Measurements from ENCODE around the gene TBC1D20. TPM values are rescaled to one million over a fixed set of nuclear protein-coding genes. Genes with fewer than 3 reads are reported as not detected.

TBC1D20 gene
- total RNA-seq, 1 experiment from 2014 or later: 24.2 TPM

DNA sequence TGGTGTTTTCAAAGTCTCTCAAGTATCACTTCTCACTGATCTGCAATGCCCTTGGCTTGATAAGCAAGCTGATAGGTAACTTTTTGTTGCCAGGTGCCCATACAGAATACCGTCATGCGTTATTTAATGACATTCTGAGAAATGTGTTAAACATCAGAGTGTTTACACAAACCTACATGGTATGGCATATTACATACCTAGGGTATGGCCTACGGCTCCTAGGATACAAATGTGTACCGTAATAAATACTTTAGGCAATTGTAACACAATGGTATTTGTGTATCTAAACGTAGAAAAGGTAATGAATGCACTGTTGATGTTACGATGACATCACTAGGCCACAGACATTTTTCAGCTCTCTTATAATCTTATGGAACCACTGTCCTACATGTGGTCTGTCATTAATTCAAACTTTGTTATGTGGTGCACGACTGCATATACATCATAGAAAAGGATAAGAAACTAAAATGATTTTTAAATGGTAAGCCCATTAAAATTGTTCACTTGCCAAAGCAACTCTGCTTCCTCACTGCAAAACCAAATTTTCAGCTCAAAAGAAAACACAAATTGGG lies 45.5 kb upstream of the TBC1D20 start:
- intact Hi-C loops (cut with micrococcal nuclease): no loop called here
- ATAC-seq (no peak), DNase-seq (no peak)
- Histone ChIP-seq H3K27ac (ENCODE audit: low read length) (no peak overlapping the region), H3K4me1 (ENCODE audit: insufficient read depth, low read length) (peaks cover 9% of the 10 kb centered on the region), H3K4me3 (ENCODE audit: low read length) (no peak overlapping the region), H3K79me2 (ENCODE audit: low read length) (peaks cover 69% of the 10 kb centered on the region), H3K4me2 (ENCODE audit: low read length) (no peak overlapping the region), H3K36me3 (ENCODE audit: low read depth, low read length) (peaks cover 49% of the 10 kb centered on the region), H3F3A (ENCODE audit: low read length, unreplicated experiment) (no peaks in the 10 kb centered on the region), H4K20me1 (ENCODE audit: low read length) (peaks cover 56% of the 10 kb centered on the region), H3K9me2 (replicated peaks; ENCODE audit: low read length) (no peaks in the 10 kb centered on the region), H3K9me3 (ENCODE audit: low read length) (no peaks in the 10 kb centered on the region), H3K27me3 (ENCODE audit: low read length) (no peaks in the 10 kb centered on the region), H3K9ac (ENCODE audit: low read length) (no peak overlapping the region), H2AFZ (ENCODE audit: low read length) (no peak overlapping the region)
- TSS peak; percentile 12 for BruUV-seq (replicated peaks)
- POLR2A ChIA-PET (ENCODE audit: unreplicated experiment): no interaction called here
- CTCF ChIA-PET: no interaction called here
- TF ChIP-seq EZH2phosphoT487 (IDR thresholded peaks at IDR 0.05; ENCODE audit: borderline replicate concordance, low read length): no peak
- TF ChIP-seq, protein P1, sequence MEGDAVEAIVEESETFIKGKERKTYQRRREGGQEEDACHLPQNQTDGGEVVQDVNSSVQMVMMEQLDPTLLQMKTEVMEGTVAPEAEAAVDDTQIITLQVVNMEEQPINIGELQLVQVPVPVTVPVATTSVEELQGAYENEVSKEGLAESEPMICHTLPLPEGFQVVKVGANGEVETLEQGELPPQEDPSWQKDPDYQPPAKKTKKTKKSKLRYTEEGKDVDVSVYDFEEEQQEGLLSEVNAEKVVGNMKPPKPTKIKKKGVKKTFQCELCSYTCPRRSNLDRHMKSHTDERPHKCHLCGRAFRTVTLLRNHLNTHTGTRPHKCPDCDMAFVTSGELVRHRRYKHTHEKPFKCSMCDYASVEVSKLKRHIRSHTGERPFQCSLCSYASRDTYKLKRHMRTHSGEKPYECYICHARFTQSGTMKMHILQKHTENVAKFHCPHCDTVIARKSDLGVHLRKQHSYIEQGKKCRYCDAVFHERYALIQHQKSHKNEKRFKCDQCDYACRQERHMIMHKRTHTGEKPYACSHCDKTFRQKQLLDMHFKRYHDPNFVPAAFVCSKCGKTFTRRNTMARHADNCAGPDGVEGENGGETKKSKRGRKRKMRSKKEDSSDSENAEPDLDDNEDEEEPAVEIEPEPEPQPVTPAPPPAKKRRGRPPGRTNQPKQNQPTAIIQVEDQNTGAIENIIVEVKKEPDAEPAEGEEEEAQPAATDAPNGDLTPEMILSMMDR (conservative IDR thresholded peaks at IDR 0.05; ENCODE audit: low read depth, low read length): no peak
- no peak for TF ChIP-seq EZH2 (IDR thresholded peaks at IDR 0.05; ENCODE audit: low read length, unreplicated experiment)

DNA sequence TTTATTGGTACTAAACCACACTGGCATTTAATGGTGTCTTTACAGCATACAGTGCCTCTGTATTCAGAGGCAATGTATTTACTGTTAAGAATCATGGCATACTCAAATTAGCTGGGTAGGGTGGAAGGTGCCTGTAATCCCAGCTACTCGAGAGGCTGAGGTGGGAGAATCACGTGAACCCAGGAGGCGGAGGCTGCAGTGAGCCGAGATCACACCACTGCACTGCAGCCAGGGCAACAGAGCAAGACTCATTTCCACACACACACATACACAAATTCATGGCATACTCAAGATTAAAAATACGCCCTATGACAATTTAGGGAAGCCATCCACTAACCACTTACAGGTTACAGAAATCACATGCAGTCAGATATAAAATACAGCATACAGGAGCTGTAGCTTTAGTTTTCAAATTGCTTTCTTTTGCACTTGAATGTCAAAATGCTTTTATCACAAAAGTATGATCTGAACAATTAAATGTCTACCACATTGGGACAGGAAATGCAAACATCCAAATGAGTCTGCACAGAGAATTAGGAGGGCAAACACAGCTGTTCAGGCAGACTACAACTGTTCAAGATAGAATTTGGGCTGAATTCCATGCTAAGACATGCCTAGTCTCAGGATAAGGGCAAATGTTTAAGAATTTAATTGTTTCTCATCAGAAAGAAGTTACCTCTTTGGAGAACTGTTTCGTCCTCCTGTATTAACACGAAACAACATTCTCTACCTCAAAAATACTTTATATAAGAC lies 44.8 kb upstream of the TBC1D20 start:
- TF ChIP-seq EZH2 (IDR thresholded peaks at IDR 0.05; ENCODE audit: low read length, unreplicated experiment): no peak
- TF ChIP-seq EZH2phosphoT487 (IDR thresholded peaks at IDR 0.05; ENCODE audit: borderline replicate concordance, low read length): no peak
- TF ChIP-seq, protein P1 (conservative IDR thresholded peaks at IDR 0.05; ENCODE audit: low read depth, low read length): no peak
- no TSS peak for BruUV-seq (replicated peaks)
- POLR2A ChIA-PET (ENCODE audit: unreplicated experiment): no interaction called here

DNA sequence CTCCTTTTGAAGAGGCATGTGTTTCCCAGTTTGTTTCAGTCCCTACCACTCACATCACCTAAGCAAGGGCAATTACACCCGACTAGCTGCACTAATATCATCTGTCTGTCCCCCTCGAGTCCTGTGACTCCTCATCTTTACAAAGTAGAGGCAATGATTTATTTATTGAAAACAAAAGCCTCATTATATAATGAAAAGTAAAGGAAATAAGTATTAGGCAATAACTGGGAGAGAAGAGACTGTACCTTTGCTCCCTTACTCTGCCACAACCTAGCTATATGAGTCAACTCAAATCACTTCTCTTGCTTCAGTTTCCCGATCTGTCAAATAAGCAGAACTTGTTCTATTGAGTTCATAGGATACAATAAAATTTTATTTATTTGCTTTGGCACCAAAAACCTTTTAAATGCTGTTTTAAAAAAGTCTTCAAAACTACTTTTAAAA lies 42.3 kb upstream of the TBC1D20 start:
- H4K20me1 ChIP-seq (ENCODE audit: low read length): peaks cover 38% of the 10 kb centered on the region
- intact Hi-C loops (cut with micrococcal nuclease): no loop called here
- ChIA-PET POLR2A (ENCODE audit: unreplicated experiment) (no interaction called here), CTCF (interaction anchor here (0.7 kb wide), 1 partner anchor 264 kb away, joined by 3 read pairs; the partner anchor contains the start of gene SLC52A3)
- H3F3A ChIP-seq (ENCODE audit: low read length, unreplicated experiment): no peaks in the 10 kb centered on the region
- H3K27ac ChIP-seq (ENCODE audit: low read length): no peak overlapping the region
- no peak overlapping the region for H3K4me3 ChIP-seq (ENCODE audit: low read length)
- H3K36me3 ChIP-seq (ENCODE audit: low read depth, low read length): peaks cover 69% of the 10 kb centered on the region
- no peaks in the 10 kb centered on the region for H3K9me3 ChIP-seq (ENCODE audit: low read length)
- no peak overlapping the region for H3K4me2 ChIP-seq (ENCODE audit: low read length)
- peak; percentile 90 for ATAC-seq
- no peak overlapping the region for H3K9ac ChIP-seq (ENCODE audit: low read length)
- TF ChIP-seq, protein P1 (conservative IDR thresholded peaks at IDR 0.05; ENCODE audit: low read depth, low read length): no peak
- TF ChIP-seq EZH2 (IDR thresholded peaks at IDR 0.05; ENCODE audit: low read length, unreplicated experiment) (no peak), EZH2phosphoT487 (IDR thresholded peaks at IDR 0.05; ENCODE audit: borderline replicate concordance, low read length) (no peak)
- H3K27me3 ChIP-seq (ENCODE audit: low read length): no peaks in the 10 kb centered on the region
- peaks cover 9% of the 10 kb centered on the region for H3K4me1 ChIP-seq (ENCODE audit: insufficient read depth, low read length)
- peaks cover 37% of the 10 kb centered on the region for H3K79me2 ChIP-seq (ENCODE audit: low read length)
- H3K9me2 ChIP-seq (replicated peaks; ENCODE audit: low read length): no peaks in the 10 kb centered on the region
- peak; percentile 44 for DNase-seq
- no TSS peak for BruUV-seq (replicated peaks)
- no peak overlapping the region for H2AFZ ChIP-seq (ENCODE audit: low read length)

More for the DNA sequence above, 44.8 kb upstream of the TBC1D20 start:
- no peak overlapping the region for H2AFZ ChIP-seq (ENCODE audit: low read length)
- peaks cover 9% of the 10 kb centered on the region for H3K4me1 ChIP-seq (ENCODE audit: insufficient read depth, low read length)
- no peaks in the 10 kb centered on the region for H3K9me2 ChIP-seq (replicated peaks; ENCODE audit: low read length)
- no peak overlapping the region for H3K27ac ChIP-seq (ENCODE audit: low read length)
- H4K20me1 ChIP-seq (ENCODE audit: low read length): peaks cover 50% of the 10 kb centered on the region
- intact Hi-C loops (cut with micrococcal nuclease): no loop called here
- peaks cover 62% of the 10 kb centered on the region for H3K79me2 ChIP-seq (ENCODE audit: low read length)
- no peaks in the 10 kb centered on the region for H3K9me3 ChIP-seq (ENCODE audit: low read length)
- no peaks in the 10 kb centered on the region for H3K27me3 ChIP-seq (ENCODE audit: low read length)
- peaks cover 56% of the 10 kb centered on the region for H3K36me3 ChIP-seq (ENCODE audit: low read depth, low read length)
- DNase-seq: no peak
- no peak for ATAC-seq
- CTCF ChIA-PET: no interaction called here
- no peak overlapping the region for H3K9ac ChIP-seq (ENCODE audit: low read length)
- H3K4me3 ChIP-seq (ENCODE audit: low read length): no peak overlapping the region
- H3F3A ChIP-seq (ENCODE audit: low read length, unreplicated experiment): no peaks in the 10 kb centered on the region
- no peak overlapping the region for H3K4me2 ChIP-seq (ENCODE audit: low read length)
